Dendritic cell treated with granulocyte-macrophage colony-stimulating factor and Interleukin-4, amounts not matched to agents 40 ng/mL and 50 ng/mL, for 4 days (primary cell): ENCODE measurements around the gene TPPP.

Source experiments
- H3K27ac Mint-ChIP-seq: one replicate; pipeline ENCODE4 v1.8.0; 2022; ENCODE audit warnings: mild to moderate bottlenecking, mixed read lengths
- H3K27me3 Mint-ChIP-seq: one replicate; pipeline ENCODE4 v1.8.0; 2022; ENCODE audit warnings: mild to moderate bottlenecking, mixed read lengths
- H3K36me3 Mint-ChIP-seq: one replicate; pipeline ENCODE4 v1.8.0; 2022; ENCODE audit warnings: low read depth, mixed read lengths
- H3K4me1 Mint-ChIP-seq: one replicate; pipeline ENCODE4 v1.8.0; 2022; ENCODE audit warnings: low read depth, mixed read lengths
- H3K4me3 Mint-ChIP-seq: one replicate; pipeline ENCODE4 v1.8.0; 2022; ENCODE audit warnings: mild to moderate bottlenecking, moderate library complexity, mixed read lengths
- H3K9me3 Mint-ChIP-seq: one replicate; pipeline ENCODE4 v1.8.0; 2022; ENCODE audit warnings: mixed read lengths
- intact Hi-C: fragments of 100-400 bp; cut with micrococcal nuclease; formaldehyde crosslinking; loops from one replicate; pipeline ENCODE4 v1.15.0; 2022

The TPPP gene

DNA sequence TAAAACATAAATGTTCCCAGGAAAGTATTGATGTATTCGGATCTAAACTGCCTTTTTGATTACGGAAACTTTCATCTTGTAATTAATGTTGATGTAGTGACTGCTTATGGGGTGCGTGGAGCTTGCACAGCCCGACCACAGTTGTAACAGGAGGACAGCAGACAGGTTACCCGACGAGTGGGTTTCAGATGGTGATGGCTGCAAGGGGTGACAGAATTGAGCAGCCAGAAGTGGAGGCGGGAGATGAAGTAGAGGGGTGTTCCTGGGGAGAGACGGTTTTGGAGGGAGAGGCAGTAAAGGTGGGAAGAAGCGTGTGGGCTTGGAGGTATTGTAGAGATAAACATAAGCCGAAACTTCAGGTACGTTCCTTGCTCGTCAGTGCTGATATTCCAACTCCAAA is 75.3 kb downstream of the TPPP start:
- Mint-ChIP-seq H3K27ac (no peak overlapping the region), H3K36me3 (peaks cover 38% of the 10 kb centered on the region), H3K4me1 (peaks cover 27% of the 10 kb centered on the region), H3K27me3 (peaks cover 3% of the 10 kb centered on the region), H3K9me3 (no peaks in the 10 kb centered on the region), H3K4me3 (no peak overlapping the region)
- intact Hi-C loops: no loop called here

DNA sequence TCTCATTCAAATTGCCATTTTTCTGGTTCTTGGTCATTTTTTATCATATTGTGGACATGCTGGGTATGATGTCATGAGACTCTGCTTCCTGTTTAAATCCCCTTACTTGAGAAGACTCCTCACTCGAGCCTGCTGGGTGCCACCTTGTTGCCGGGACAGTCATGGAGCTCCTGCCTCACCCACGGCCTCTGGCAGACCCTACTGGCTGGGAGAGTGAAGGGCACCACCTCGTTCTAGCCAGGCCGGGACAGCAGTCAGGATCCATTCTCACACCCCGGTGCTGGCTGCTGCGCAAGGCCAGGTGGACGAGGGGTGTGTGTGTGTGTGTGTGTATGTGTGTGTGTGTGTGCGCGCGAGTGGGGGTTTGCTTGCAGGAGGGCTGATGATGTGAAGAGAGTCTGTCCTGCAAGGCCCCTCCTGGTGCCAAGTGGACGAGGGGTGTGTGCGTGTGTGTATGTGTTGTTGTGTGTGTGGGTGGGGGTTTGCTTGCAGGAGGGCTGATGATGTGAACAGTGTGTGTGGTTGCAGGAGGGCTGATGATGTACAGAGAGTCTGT is 76.6 kb downstream of the TPPP start:
- Mint-ChIP-seq H3K4me3 (no peak overlapping the region), H3K4me1 (peaks cover 35% of the 10 kb centered on the region), H3K27me3 (peaks cover 7% of the 10 kb centered on the region), H3K27ac (no peak overlapping the region), H3K36me3 (peaks cover 31% of the 10 kb centered on the region), H3K9me3 (no peaks in the 10 kb centered on the region)
- intact Hi-C loops: no loop called here

DNA sequence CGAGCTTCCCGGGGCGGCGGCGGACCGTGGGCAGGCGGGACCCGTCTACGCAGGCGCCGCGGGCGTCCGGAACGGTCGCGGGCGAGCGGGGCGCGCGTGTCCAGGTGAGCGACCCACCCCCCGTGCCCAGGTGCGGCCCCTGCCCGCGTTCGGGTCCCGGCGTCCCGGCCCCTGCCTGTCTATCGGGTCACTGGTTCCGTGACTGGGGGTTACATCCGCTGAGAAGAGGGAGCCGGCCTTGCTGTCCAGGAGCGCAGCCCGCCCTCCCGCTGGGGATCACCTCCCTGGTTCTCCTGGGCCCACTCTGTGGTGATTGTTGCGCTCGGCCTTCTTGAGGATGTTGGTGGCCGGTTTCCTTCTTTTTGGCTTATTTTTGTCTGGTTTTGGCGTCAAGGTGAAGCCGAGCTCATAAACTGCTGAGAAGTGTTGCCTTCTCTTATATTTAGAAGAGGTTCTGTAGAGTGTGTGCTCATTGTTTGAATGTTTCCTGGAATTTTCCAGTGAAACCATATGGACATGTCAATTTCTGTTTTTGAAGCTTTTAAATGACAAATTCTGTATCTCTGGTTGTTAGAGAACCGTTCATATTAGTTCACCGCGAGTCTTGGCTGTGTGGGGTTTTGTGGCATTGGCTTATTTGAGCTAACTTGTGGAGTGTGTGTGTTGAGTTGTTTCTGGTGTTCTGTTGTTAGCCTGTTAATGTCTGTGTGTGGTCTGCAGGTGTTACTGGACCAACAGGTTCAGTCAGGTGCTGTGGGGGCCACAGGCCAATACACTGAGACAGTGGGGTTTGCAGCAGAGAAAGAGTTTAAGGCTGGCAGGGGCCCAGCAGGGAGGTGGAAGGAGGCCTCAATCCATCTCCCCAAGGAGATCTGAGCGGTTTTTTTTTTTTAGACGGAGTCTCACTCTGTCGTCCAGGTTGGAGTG is 80.4 kb downstream of the TPPP start:
- Mint-ChIP-seq H3K9me3 (no peaks in the 10 kb centered on the region), H3K36me3 (peaks cover 5% of the 10 kb centered on the region), H3K27ac (peak overlapping the region; percentile 50), H3K4me1 (peaks cover 51% of the 10 kb centered on the region), H3K27me3 (peaks cover 42% of the 10 kb centered on the region), H3K4me3 (peak overlapping the region; percentile 84)
- intact Hi-C loops: loop anchor here (5.0 kb wide), 1 partner anchor 165 kb away; no protein-coding TSS in a partner anchor

DNA sequence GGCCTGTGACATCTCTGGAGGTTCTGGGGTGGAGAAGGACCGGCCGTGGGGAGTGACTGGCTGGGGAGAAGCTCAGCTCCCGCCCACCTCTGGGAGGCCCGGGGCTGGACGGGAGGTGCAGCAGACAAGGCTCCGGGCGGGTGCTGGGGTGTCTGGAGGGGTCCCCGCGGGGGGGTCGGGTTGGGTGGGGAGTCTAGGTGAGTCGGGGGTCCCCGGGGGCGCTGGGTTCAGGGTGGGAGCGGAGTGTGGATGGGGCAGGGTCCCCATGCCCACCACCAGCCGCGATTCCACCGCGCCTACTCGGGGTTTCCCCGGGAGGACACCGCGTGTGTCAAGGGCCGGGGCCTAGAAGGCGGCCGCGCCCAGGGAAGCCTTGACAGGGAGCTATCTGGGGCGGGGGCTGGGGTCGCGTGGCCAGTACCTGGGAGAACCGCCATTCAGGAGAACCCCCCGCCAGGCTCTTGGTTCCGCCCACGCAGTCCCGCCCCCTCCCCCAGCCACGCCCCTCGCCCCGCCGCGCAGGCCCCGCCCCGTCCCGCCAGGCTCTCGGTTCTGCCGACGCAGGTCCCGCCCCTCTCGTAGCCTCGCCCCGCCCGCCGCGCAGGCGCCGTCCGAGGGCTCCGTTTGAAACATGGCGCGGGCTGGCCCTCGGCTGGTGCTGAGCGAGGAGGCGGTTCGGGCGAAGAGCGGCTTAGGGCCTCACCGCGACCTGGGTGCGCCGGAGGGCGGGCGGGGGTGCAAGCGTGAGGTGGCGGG is 81.2 kb downstream of the TPPP start, which contains the start of gene CEP72:
Gene CEP72, plus strand, starts transcription at position 610 of the 756 bp plus-strand sequence. Its CDS starts 22 bp downstream, at position 632.
- Mint-ChIP-seq H3K4me3 (peak within 1 kb of the TSS; percentile 84), H3K27me3 (peaks cover 51% of the 10 kb centered on the region), H3K36me3 (peaks cover 5% of the 10 kb centered on the region), H3K9me3 (no peaks in the 10 kb centered on the region), H3K27ac (peak within 1 kb of the TSS; percentile 50), H3K4me1 (peaks cover 59% of the 10 kb centered on the region)
- intact Hi-C loops: loop anchor here (5.0 kb wide), 1 partner anchor 165 kb away; no protein-coding TSS in a partner anchor

DNA sequence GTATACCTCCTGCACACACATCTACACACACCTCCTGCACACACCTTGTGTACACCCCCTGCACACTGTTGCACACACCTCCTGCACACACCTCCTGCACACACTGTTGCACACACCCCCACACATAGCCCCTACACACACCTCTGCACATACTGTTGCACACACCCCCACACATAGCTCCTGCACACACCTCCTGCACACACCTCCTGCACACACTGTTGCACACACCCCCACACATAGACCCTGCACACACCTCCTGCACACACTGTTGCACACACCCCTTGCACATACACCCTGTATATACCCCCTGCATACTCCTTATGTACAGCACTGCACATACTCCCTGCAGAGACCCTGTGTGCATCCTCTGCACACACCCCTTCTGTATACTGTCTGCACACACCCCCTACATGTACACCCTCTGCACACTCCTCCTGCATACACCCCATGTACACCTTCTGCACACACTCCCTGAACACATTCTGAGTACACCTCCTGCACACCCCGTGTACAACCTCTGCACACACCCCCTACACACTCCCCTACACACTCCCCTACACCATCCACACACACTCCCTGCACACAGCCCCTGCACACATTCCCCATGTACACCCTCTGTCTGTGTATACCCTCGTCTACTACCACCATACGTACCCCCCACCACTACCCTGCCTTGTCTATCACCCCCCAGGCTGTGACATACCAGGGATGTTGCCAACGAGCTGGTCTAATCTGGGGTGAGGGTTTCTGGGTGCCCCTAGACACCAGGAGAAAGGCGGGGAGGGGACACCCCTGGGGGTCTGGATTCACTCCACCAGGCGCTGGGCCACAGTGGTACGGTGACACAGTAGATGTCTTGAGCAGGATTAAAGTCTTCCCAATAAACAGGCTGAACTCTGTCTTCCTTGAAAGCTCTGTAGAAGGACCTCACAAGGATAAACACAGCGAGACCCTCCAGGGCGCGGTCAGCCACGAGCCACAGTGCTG is 82.1 kb downstream of the TPPP start:
- Mint-ChIP-seq H3K4me3 (peak overlapping the region; percentile 84), H3K27ac (no peak overlapping the region)

DNA sequence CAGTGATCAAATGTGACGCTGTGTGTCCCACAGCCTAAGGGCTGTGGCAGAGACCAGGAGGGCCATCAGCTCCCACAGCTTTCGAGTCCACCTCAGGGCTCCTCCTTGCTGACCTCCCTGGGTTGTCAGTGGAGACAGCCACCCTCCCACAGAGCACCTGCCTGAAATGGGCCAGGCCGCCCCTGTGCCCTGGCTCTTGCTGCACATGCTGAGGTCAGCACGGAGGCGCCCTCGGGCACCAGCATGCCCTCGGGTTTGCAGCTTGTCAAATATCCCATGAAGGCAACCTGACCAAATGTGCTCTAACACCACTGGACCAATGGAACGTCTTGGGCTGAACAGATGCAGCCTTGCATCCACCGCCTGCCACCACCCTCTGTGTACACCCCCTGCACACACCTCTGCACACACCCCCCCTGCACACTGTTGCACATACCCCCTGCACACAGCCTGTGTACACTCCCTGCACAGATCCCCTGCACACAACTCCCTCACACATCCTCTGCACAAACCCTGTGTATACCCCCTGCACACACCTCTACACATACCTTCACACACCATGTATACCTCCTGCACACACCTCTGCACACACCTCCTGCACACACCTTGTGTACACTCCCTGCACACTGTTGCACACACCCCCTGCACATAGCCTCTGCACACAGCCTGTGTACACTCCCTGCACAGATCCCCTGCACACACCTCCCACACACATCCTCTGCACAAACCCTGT is 83.0 kb downstream of the TPPP start:
- Mint-ChIP-seq H3K27ac (no peak overlapping the region), H3K9me3 (no peaks in the 10 kb centered on the region), H3K27me3 (peaks cover 65% of the 10 kb centered on the region), H3K4me3 (no peak overlapping the region), H3K36me3 (no peaks in the 10 kb centered on the region), H3K4me1 (peaks cover 49% of the 10 kb centered on the region)
- intact Hi-C loops: loop anchor here (5.0 kb wide), 1 partner anchor 163 kb away; no protein-coding TSS in a partner anchor

More for the DNA sequence above, 82.1 kb downstream of the TPPP start:
- no peaks in the 10 kb centered on the region for H3K9me3 Mint-ChIP-seq
- H3K36me3 Mint-ChIP-seq: no peaks in the 10 kb centered on the region
- H3K4me1 Mint-ChIP-seq: peaks cover 53% of the 10 kb centered on the region
- intact Hi-C loops: loop anchor here (5.0 kb wide), 1 partner anchor 164 kb away; no protein-coding TSS in a partner anchor
- H3K27me3 Mint-ChIP-seq: peaks cover 56% of the 10 kb centered on the region
